ENCODE results near the gene RMC1. TPM values are rescaled to one million over a fixed set of nuclear protein-coding genes. Genes with fewer than 3 reads are reported as not detected.

The RMC1 gene
- total RNA-seq, 4 donors from 2014 or later: 17.3 to 32.4 (median 18.3) TPM

DNA sequence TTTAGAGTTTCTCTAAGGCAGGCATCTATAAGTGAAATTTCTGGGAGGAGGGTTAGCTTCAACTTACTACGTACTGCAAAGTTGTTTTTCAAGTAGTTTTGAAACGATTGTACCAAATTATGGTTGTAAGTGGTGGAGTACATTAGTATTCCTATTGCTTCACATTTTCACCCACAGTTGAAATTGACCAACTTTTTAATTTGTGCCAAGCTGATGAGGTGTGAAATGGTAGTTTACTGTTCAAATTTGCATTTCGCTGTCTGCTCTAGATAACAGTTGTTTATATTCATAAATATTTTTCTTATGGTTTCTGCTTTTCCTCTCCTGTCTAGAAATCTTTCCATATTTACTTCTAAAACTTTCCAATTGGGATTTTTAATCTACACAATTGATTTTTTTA lies 64.4 kb downstream of the RMC1 start:
- Histone ChIP-seq H3K4me1 (no peaks in the 10 kb centered on the region), H3K4me3 (no peak overlapping the region), H3K36me3 (peaks cover 3 to 94% (median 6%) of the 10 kb centered on the region in 3 donors), H3K9me3 (no peaks in the 10 kb centered on the region), H3K27ac (no peak overlapping the region), H3K27me3 (no peaks in the 10 kb centered on the region)
- DNase-seq (ENCODE audit: low spot score in 2 of 2): no peak
- WGBS, 2 donors: 92 to 95% methylated on average over 3 of the region's 3 CpGs
- TF ChIP-seq CTCF (IDR thresholded peaks at IDR 0.05): no peak
- no peak for TF ChIP-seq EP300 (IDR thresholded peaks at IDR 0.05)
- TF ChIP-seq POLR2A (IDR thresholded peaks at IDR 0.05): no peak

DNA sequence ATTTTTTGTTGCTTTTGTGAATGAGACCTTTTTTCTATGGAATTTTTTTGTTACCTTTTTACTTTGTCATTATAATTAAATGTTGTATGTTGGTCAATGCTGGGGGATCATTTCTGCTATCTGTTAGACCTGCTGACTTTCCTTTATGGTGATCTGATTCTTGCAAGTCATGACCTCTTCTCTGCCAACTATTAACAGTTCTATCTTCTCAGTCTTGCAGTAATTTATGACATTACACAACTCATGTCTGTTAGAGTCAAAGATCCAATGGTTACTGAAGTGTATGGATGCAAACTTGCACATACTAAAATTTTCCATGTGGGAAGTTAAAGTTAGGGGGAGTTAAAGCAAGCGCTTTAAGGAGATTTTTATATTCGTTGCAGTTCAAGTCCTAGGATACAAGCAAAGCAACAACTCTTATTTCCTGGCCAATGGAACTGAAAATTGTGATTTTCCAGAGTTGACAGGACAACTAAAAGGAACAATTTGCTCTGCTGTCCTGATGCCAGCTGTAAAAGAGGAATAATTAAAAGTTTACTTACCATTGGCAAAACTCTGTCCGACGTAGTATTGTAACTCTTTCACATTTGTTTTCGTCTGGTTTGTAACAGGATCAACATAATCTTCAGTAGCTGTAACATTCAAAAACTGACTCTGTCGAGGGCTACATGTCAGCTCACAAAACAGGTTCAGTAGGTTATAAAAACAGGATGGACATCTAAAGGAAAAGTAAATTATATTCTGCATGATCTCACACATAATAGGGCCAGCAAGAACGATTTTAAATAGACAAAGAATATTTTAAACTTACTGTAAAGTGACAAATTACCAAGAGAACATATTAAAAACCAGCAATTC lies 65.2 kb downstream of the RMC1 start:
- WGBS, 2 donors: 67 to 72% methylated on average over 7 of the region's 7 CpGs
- H3K36me3 ChIP-seq: peaks cover 6 to 89% (median 9%) of the 10 kb centered on the region in 3 donors
- H3K4me3 ChIP-seq: no peak overlapping the region
- H3K9me3 ChIP-seq: no peaks in the 10 kb centered on the region
- H3K27me3 ChIP-seq: no peaks in the 10 kb centered on the region
- no peak overlapping the region for H3K27ac ChIP-seq
- TF ChIP-seq EP300 (IDR thresholded peaks at IDR 0.05) (no peak), POLR2A (IDR thresholded peaks at IDR 0.05) (no peak), CTCF (IDR thresholded peaks at IDR 0.05) (no peak)
- H3K4me1 ChIP-seq: peaks cover 0 to 7% (median 0%) of the 10 kb centered on the region in 4 donors
- DNase-seq (ENCODE audit: low spot score in 2 of 2): no peak

- TF ChIP-seq CTCF (IDR thresholded peaks at IDR 0.05): no peak
- no peak for TF ChIP-seq POLR2A (IDR thresholded peaks at IDR 0.05)
- no peak for TF ChIP-seq EP300 (IDR thresholded peaks at IDR 0.05)
- no peaks in the 10 kb centered on the region for H3K27me3 ChIP-seq
- H3K9me3 ChIP-seq: no peaks in the 10 kb centered on the region
- H3K27ac ChIP-seq: no peak overlapping the region
- H3K4me1 ChIP-seq: peaks cover 0 to 15% (median 6%) of the 10 kb centered on the region in 4 donors
- DNase-seq (ENCODE audit: low spot score in 2 of 2): no peak
- 92 to 96% methylated on average over 5 of the region's 5 CpGs for WGBS, 2 donors
- no peak overlapping the region for H3K4me3 ChIP-seq
- peaks cover 6 to 80% (median 10%) of the 10 kb centered on the region in 3 donors for H3K36me3 ChIP-seq
These were observed 66.2 kb downstream of the RMC1 start for GRCh38 chr18:23569299-23570063.

DNA sequence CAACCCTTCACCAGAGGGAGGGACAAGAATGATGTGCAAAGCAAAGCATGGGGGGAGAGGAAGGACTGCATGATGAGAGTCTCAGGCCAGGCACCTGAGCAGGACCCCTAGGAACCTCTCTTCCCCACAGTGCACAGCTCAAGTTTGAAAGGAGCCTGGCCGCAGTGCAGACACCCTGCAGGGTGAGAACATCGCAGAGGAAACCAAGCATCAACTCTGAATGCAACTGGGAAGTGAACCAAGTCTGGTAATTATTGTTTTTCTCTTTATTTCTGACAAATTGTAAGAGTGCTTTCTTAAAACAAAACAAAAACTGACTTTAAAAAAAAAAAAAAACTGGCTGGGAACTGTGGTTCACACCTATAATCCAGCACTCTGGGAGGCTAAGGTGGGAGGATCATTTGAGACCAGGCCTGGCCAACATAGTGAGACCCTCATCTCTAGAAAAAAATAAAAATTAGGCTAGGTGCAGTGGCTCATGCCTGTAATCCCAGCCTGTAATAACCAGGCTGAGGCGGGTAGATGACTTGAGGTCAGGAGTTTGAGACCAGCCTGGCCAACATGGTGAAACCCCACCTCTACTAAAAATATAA lies 67.7 kb downstream of the RMC1 start:
- no peak for TF ChIP-seq POLR2A (IDR thresholded peaks at IDR 0.05)
- no peak for TF ChIP-seq CTCF (IDR thresholded peaks at IDR 0.05)
- TF ChIP-seq EP300 (IDR thresholded peaks at IDR 0.05): no peak
- DNase-seq (ENCODE audit: low spot score in 2 of 2): no peak
- no peaks in the 10 kb centered on the region for H3K27me3 ChIP-seq
- WGBS, 2 donors: 79 to 94% methylated on average over 3 of the region's 3 CpGs
- no peak overlapping the region for H3K27ac ChIP-seq
- peaks cover 6 to 73% (median 10%) of the 10 kb centered on the region in 3 donors for H3K36me3 ChIP-seq
- no peaks in the 10 kb centered on the region for H3K9me3 ChIP-seq
- H3K4me1 ChIP-seq: peaks cover 0 to 15% (median 14%) of the 10 kb centered on the region in 4 donors
- H3K4me3 ChIP-seq: no peak overlapping the region
